ENCODE measurements around the gene GALNT18.

The GALNT18 gene

DNA sequence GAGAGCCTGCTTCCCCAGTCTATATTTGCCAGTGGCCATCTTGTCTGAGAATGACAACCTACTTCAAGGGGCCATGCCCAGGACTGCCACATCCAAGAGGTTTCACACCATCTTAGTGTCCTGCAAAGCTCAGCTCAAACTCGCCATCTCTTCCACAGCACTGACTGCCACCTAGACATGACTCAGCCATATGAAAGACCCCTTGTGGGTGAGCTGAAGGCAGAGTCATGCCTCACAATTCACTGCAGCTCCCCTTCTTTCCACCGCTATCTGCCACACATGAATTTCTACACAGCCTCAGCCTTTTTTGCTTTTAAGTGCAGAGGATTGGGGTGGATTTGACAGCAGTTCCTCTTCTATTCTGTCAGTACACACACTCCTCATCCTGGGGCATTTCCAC is 127.5 kb downstream of the GALNT18 start:
- no peak for DNase-seq (ENCODE audit: low spot score)

DNA sequence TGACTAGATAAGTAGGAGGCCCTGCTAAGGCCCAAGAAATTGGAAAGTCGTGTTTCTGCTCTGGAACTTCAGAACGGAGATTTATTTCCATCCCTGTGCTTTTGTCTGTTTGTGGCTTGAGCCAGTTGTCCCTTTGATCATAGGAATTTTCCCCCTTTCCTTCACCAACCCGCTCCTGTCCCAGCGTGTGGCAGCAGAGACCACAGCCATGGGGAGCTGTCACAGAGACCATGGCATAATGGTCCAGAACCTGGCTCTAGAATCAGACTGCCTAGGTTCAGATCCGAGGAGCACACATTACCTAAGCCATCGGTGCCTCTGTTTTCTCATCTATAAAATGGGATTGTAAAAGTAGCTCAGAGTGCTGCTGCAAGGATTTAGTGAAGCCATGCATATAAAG is 128.1 kb downstream of the GALNT18 start:
- no peak for DNase-seq (ENCODE audit: low spot score)

DNA sequence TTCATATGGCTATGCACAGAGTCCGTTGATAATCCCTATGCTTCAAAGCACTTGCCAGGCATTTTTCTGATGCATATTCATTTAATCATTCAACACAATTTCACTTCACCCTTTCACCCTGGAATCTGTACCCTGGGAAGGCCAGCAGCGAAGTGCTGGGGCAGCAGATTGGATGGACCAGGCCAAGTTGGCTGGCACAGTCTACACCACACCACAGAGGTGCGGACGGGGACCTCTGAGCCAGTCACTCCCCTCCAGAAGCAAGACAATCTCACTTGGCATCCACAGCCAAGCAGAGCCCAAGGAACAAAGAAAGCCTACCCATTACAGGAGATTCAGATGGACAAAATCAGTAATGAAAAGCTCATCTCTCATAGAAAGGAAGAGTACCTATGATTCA is 130.2 kb downstream of the GALNT18 start:
- DNase-seq (ENCODE audit: low spot score), result no peak

DNA sequence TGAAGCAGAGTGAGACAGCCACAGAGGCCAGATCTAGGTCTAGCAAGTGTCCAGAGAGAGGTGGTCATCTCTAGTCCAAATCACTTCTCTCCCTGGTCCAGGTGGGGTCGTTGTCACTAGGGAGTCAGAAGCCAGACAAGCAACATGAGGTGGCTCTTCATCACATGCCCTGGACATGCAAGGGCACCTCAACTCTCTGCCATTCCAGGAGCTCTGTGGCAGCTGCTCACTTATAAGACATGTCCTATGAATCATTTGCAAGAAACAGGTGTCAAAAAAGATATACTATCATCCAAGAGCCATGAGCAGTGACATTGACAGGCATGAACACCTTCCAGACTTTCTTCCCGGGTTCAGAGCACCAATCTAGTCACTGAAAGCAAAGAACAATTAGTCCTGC is 130.8 kb downstream of the GALNT18 start:
- no peak for DNase-seq (ENCODE audit: low spot score)

DNA sequence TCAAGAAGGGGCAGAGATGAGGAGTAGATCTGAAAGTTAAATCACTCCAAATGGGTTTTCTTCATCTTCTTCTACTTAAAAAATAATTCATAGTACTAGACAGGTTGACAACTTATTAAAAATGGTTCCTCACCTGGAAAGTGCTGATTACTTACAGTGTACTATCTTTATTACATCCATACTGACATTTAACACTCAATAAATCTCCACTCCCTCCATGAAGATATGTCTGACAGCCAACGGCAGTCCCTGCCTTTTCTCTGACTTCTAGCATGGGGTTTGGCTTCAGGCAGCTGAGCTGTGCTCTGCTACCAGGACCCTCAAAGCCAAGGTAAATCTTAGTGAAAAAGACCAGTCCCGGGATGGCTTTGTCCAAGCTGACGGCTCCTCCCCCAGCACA is 135.4 kb downstream of the GALNT18 start:
- no peak for DNase-seq (ENCODE audit: low spot score)

DNA sequence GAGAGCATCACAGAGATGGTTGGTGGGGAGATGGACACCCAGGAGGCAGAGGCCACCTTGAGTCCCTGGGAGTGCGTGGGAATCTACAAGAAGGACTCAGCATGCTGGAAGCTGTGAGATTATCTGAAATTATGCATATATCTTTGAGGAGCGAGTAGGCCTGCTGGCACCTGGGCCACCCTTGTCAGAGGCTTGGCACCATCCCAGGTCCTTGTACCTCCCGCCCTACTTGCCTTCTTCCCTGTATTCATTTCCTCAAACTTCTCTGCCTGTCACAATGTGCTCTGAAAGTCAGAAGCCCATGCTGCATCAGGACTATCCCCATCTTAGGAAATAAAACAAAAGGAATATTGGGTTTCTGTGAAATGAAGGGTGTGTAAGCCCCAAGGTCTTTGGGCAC is 135.8 kb downstream of the GALNT18 start:
- no peak for DNase-seq (ENCODE audit: low spot score)

DNA sequence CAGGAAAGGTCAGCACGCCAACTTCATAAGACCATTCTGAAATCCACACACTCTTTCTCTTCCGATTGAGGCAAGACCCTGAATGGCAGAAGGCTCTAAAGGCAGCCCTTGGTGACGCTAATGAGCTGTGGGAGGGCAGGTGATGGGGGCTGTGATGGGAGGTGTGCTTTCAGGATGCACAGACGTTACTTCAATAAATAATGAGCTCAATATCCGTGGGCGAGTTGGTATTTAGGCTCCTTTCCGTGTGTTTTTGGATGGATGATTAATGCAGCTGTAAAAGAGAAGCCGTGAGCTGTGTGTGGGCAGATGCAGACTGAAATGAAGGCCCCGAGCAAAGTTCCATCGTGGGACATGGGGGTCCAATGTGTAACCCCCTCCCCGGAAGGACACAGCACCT is 138.2 kb downstream of the GALNT18 start:
- no peak for DNase-seq (ENCODE audit: low spot score)

DNA sequence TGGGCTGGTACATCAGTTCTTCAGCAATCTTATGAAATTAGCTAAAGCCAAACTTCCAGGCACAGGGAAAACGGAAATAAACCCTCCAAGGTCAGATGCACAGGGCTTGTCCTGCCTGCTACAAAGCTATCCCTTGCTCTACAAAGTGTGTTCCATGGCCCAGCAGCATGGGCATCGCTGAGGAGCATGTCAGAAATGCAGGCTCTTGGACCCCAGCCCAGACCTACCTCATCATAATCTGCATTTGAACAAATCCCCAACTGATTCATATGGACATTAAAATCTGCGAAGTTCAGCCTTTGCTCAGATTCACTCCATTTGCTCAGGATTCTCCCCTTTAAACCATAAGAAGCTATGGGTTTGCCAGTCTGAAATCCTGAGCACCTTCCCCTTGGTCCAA is 139.1 kb downstream of the GALNT18 start:
- no peak for DNase-seq (ENCODE audit: low spot score)

DNA sequence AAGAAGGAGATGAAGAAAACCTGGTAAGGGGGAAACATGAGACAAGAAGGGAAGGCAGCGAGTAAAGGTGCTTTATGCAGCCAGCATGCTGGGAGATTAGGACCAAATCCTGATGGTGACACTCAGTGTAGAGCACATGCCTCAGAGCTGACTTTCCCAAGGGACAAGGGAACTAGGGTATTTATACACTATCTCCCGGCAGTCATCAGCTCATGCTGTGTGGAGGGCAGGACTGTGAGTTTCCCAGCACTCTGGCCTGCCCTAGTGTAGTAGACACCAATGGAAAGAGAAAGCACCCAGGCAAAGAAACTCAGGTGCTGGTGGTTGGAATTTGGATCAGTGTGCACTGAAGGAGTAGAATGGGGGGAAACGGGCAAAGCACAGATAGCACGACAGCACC is 140.4 kb downstream of the GALNT18 start:
- DNase-seq (ENCODE audit: low spot score), result no peak

DNA sequence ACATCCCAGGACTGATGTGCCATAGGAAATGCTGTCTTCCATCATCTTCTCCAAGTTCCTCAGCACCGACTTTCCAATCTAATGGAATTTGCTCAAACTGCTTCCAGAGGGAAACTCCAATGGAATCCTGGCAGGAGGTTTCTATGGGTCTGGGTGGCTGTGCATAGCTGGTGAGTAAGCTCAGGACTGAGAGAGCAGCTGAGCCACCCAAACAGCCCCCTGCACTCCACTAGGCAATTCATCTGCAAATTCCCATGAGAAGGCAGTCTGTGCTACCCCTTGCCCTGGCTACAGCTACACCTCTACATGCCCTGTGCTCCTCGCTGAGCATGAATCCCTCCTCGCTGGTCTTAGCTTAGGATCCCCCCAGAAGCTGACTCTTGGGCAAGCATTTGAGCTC is 140.8 kb downstream of the GALNT18 start:
- DNase-seq (ENCODE audit: low spot score), result no peak

DNA sequence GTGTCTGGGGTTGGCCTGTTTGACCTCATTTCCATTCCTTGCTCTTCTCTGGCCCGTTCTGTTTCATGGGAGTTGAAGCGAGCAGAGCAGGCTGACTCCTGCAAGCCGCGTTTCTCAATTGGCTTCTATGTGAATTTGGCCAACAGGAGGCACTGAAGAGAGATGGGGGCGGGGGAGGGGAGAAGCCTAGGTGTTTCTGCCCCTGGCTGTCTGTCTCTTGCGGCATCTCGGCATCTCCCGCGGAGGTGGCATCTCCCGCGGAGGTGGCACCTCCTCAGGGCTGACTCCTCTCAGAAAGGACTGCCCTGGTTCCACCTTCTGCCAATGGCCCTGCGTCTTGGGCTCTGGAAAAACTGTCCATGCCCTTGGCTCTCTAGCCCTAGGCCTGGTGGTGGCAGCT is 143.1 kb downstream of the GALNT18 start:
- peak; percentile 71 for DNase-seq (ENCODE audit: low spot score)

DNA sequence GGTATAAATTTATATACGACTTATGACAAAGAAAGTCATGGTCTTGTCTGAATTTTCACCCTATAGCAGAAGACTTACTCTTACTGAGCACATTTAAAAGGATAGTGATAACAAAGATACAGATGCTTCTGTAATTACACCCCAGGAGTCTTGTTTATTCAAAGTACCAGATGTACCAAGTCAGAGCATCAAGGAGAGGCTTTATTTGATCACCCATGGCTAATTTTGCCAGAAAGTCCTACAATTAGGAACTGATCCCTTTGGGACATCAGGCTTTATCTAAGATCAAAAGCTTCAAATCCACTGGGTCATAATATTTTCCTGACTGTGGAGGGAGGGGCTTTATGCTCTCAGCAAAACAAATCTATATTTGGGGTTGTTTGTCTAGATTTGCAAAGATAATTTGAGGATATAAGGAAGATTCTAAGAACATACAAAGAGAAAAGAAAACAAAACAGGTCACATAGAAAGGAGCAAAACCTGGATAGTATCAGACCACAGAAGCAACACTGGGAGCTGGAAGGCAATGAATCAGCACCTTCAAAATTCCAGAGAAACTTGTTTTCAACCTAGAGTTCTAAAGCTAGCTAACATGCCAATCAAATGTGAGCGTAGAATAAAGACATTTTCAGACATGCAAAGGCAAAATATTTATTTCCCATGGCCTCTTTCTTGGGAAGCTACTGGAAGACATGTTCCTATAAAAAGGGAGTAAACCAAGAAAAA is 143.9 kb downstream of the GALNT18 start:
- no peak for DNase-seq (ENCODE audit: low spot score)

DNA sequence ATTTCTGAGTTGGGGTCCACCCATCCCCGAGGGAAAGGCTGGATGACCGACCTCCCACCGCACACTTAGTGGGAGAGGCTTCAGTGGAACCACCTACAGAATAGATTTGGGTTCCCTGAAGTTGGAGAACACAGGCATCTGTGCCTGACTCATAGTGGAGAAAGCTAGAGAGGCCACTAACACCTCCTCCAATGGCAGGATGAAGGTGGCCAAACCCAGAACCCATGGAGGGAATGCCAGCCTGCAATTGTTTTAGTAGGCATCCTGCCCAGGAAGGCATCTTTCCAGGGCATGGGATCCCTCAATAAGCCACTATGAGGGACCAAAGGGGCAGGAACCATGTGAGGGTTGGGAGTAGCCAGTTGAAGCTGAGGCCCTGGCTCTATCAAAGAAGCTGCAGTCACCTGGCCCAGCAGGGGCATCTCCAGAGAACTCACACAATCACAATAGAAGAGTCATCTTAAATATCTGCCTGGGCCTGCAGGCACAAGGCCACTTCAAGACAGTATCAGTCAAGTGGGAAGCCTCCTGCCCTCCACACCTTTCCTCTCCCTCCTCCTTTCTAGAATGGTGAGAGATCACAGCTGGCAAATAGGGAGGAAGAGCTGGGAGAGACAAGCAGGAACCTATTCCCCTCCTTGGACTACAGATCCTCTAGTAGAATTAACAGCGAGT is 144.7 kb downstream of the GALNT18 start:
- no peak for DNase-seq (ENCODE audit: low spot score)

DNA sequence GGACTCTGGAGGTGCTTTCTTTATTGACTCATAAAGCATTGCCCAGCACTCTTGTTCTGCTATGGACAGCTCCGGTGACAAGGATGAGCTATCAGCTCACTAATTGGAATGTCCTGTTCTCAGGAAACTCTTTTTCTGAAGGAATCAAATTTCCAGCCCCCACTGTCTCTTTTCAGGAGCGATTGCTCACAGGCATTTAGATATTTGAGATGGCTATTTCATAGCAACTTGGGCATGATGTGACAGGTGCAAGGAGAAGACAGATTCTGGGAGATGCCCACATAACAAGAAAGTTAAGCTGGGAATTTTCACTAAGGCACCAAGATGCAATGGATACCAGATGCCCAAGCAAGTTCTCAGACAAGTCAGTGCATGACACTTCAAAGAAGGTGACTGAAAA is 145.3 kb downstream of the GALNT18 start:
- no peak for DNase-seq (ENCODE audit: low spot score)

DNA sequence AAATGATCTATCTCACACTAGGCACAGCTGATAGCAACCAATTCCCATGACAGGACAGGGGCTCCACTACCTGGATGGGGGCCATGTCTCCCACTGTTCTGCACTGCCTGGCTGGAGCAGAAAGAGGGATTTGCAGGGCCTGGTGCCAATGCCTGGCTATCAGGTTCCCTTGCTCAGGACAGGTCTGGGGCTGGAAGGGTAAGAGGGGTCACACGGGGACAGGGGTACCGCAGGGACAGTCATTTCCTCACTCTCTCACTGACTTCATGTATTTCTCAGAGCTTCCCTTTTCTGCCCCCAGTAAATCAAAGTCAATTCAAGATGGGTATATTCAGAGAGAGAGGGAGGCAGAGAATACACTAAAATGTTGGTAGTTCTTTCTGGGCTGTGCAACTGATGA is 149.7 kb downstream of the GALNT18 start:
- DNase-seq (ENCODE audit: low spot score), result no peak

DNA sequence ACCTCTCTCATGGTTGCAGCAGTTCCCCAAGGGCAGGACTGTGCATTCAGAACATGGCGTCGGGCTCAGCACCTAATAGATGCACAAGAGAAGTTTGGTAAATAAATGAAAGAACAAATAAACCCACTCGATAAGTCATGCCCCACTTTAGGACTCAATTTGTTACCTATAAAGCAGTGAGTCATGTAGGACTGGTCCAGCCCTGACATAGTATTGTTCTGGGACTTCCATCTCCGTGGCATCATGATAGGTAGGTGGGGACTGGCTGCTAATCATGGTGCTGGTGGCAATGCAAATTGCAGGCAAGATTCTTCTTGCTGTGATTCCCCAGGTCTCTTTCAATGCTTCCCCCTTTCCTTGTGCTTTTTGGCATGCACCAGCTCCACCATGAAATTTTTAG is 150.6 kb downstream of the GALNT18 start:
- no peak for DNase-seq (ENCODE audit: low spot score)

DNA sequence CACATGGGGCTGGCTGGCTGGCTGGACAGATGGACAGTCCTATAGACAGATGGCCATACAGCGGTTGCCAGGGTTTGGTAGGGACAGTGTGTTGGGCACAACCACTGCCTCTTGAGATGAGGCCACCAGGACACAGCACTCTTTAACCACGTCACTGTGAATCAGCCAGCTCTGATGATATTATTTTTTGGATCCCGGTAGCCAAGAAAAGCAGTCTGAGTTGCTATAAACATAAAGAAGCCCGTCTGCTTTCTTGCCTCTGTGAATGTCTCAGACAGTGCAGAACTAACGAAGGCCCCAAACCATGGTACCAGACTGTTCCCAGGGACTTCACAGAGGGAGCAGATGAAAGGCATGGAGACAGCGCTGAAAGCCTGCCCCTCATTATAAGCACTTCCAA is 152.9 kb downstream of the GALNT18 start:
- no peak for DNase-seq (ENCODE audit: low spot score)

DNA sequence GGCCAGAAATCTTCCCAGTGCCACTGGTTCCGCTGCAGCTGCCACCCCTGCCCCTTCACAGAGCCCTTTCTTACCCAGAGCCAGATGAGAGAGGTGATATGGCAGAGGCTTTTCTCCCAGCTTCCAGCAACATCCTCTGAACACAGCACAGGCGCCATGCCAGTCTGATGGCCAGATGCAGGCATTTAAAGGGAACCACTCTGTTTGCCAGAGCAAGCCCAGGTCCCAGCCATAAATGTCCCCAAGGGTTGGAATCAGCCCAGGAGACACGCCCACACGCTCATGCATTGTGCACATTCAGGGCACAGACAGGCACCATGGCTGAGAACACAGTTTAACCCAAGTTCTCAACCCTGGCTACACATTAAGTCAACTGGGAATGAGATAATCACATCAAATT is 154.5 kb downstream of the GALNT18 start:
- DNase-seq (ENCODE audit: low spot score), result no peak

DNA sequence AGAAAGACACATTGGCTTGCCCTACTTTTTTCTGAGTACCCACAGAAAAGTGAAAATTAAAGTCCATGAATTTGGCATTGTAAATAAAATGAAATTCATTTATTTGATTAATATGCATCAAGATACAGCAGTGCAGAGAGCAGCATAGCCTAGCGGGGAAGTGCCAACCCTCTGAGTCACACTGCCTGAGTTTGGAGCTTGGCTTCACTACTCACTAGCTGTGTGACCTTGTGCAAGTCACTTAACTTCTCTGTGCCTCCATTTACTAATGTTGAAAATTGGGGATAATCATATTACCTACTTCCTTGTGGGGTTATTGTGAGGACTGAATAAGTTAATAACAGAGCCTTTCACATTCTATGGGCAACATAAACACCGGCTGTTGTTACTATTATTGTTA is 157.2 kb downstream of the GALNT18 start:
- no peak for DNase-seq (ENCODE audit: low spot score)

DNA sequence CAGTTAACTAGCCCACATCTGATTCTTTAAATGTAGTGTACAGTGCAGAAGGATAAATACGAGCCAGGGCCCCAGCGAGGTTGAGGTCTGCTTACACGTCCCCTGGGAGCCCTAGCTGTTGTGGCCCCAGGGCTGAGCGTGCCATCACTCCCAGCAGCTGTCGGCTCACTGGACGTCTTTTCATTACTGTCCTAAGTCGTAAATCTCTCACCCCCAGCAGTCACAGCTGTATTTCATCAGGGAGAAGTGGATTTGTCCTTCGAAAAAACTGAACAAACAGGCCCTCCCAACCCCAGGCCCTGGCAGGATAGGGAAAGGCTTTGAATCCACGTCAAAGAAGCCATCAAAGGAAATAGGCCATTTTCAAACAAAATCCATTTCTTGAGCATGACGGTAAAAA is 158.4 kb downstream of the GALNT18 start:
- DNase-seq (ENCODE audit: low spot score), result no peak

DNA sequence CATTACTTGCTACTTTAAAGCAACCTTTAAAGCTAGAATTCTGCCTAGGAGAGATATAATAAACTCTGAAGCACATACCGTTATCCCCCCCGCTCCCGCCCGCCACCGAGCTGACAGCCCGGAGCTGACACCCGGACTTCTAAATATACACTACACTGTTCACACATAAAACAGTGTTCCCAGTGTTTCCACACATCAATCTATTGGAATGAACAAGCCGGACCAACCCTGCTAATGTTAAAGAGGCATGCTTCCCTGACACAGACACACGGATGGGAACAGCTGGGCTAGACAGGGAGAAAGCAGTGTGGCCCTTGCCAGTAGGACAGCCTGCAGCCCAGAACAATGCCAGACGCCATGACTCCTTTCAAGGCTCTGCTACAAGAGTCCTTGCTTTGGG is 160.3 kb downstream of the GALNT18 start:
- no peak for DNase-seq (ENCODE audit: low spot score)

DNA sequence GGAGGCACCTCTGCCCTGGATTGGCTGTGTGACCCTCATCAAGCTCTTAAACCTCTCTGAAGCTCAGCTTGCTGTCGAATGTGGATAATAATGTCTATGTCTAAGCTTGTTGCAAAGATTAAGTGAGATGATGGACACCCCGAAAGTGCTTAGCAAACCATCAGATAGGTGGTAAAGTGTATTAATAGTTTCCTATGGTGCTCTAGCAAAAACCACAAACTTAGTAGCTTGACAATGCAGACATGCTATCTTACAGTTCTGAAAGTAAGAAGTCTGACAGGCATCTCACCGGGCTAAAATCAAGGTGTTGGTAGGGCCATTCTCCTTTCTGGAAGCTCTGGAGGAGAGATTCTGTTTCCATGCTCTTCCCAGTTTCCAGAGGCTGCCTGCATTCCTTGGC is 162.2 kb downstream of the GALNT18 start:
- no peak for DNase-seq (ENCODE audit: low spot score)

DNA sequence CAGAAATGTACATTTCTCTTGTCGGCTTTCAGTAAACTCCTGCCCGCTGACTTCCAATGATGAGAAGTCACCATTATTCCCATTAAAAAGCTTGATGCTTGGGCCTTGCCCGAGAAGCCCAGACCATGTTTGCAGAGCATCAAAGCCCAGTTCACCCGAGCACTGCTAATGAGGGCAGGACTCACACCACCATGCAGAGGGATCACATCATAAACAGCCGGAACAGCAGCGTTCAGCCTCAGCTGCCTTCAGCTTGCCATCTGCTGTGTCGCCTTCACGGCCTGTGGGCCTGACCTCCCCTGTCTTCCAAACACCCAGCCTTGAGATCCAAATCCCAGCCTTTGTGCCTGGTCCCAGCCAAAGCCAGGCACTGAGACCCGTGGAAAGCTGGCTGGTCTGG is 163.3 kb downstream of the GALNT18 start:
- no peak for DNase-seq (ENCODE audit: low spot score)

DNA sequence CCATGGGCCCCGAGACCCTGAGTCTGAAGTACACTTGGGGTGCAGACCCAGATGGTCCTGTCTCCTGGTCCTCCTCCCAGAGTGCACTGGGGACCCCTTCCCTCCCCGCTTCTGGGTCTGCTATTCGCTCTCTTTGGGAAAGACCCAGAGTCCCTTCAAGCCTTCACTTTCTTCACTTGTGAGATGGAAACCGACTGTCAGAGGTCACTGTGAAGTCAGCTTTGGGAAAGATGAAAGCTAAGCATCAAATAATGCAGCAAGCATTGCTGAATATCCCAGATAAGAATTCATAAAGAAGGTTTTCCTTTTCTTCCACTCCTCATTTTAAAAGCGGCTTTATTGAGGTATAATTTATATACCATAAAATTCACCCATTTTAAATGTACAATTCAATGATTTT is 163.8 kb downstream of the GALNT18 start:
- DNase-seq (ENCODE audit: low spot score), result no peak

All from iPS-NIHi11 (cell line).